Keratinocyte (primary cell): ENCODE measurements around the gene PPFIA1. TPM values are rescaled to one million over a fixed set of nuclear protein-coding genes. Genes with fewer than 3 reads are reported as not detected.

Experiments used
- DNase-seq: peaks from one replicate; pipeline ENCODE4 v3.0.0-alpha.2; 2011; ENCODE audit warnings: low read depth, missing footprints, low spot score
- FAIRE-seq: peaks from 2 replicates; lab custom pipeline; 2011; peaks lifted over from hg19 to GRCh38; lab: Jason Lieb, UNC
- H2AFZ ChIP-seq: 2 replicates; pipeline ENCODE4 v1.6.0; 2012; ENCODE audit warnings: low read length, control low read depth, inconsistent platforms; ENCODE audit not compliant: control insufficient read depth
- H3K27ac ChIP-seq: 2 replicates; pipeline ENCODE4 v1.5.1; 2011; ENCODE audit warnings: low read length; ENCODE audit not compliant: control insufficient read depth, insufficient read depth
- H3K27me3 ChIP-seq: 3 replicates; pipeline ENCODE4 v1.6.0; 2011; ENCODE audit warnings: low read length; ENCODE audit not compliant: control insufficient read depth, insufficient read depth; ENCODE audit errors: extremely low read depth
- H3K36me3 ChIP-seq, 2 experiments: 2 replicates in 1 of 2; 3 replicates in 1 of 2; pipeline ENCODE4 v1.5.1; 2011; ENCODE audit warnings: low read length in 2 of 2, mild to moderate bottlenecking in 1 of 2; ENCODE audit not compliant: control insufficient read depth in 2 of 2, insufficient read depth in 2 of 2; ENCODE audit errors: extremely low read depth in 1 of 2
- H3K4me1 ChIP-seq: 3 replicates; pipeline ENCODE4 v1.5.1; 2011; ENCODE audit warnings: low read length; ENCODE audit not compliant: control insufficient read depth, insufficient read depth; ENCODE audit errors: extremely low read depth
- H3K4me2 ChIP-seq: 3 replicates; pipeline ENCODE4 v1.6.0; 2011; ENCODE audit warnings: low read depth, low read length; ENCODE audit not compliant: control insufficient read depth, insufficient read depth; ENCODE audit errors: extremely low read depth
- H3K4me3 ChIP-seq, 3 experiments: fragments of 200-600 bp in 1 of 3; sonication (generic) in 1 of 3; 2 replicates in 2 of 3; 3 replicates in 1 of 3; pipeline ENCODE4 v1.5.1; 2011 to 2016; ENCODE audit warnings: low read length in 3 of 3, mild to moderate bottlenecking in 3 of 3, control low read depth in 2 of 3, inconsistent platforms in 1 of 3, low read depth in 1 of 3, mixed read lengths in 1 of 3, mixed run types in 1 of 3, moderate library complexity in 1 of 3; ENCODE audit not compliant: control insufficient read depth in 2 of 3, insufficient read depth in 2 of 3; ENCODE audit errors: extremely low read depth in 1 of 3
- H3K79me2 ChIP-seq: 2 replicates; pipeline ENCODE4 v1.6.0; 2012; ENCODE audit warnings: low read length; ENCODE audit not compliant: control insufficient read depth, insufficient read depth
- H3K9ac ChIP-seq: 3 replicates; pipeline ENCODE4 v1.6.0; 2011; ENCODE audit warnings: low read length; ENCODE audit not compliant: control insufficient read depth, insufficient read depth; ENCODE audit errors: extremely low read depth
- H3K9me1 ChIP-seq: 3 replicates; pipeline ENCODE4 v1.6.0; 2011; ENCODE audit warnings: low read length; ENCODE audit not compliant: control insufficient read depth, insufficient read depth; ENCODE audit errors: extremely low read depth
- H3K9me3 ChIP-seq: 2 replicates; pipeline ENCODE4 v1.5.1; 2012; ENCODE audit warnings: low read depth, low read length; ENCODE audit not compliant: control insufficient read depth
- H4K20me1 ChIP-seq: 3 replicates; pipeline ENCODE4 v1.6.0; 2011; ENCODE audit warnings: low read length; ENCODE audit not compliant: control insufficient read depth, insufficient read depth; ENCODE audit errors: extremely low read depth
- CTCF ChIP-seq, 3 experiments: IDR thresholded peaks in 1 of 3; conservative IDR thresholded peaks in 1 of 3; optimal IDR thresholded peaks in 1 of 3; 2 replicates in 2 of 3; 3 replicates in 1 of 3; pipeline versions ENCODE3 to v1.5.1; 2011; ENCODE audit warnings: low read length in 3 of 3, mild to moderate bottlenecking in 3 of 3, moderate library complexity in 2 of 3, control low read depth in 1 of 3, inconsistent platforms in 1 of 3; ENCODE audit not compliant: insufficient read depth in 2 of 3; ENCODE audit errors: extremely low read depth in 1 of 3
- EZH2 ChIP-seq: IDR thresholded peaks from one replicate; pipeline ENCODE4 v1.6.1; 2012; ENCODE audit warnings: inconsistent platforms, mild to moderate bottlenecking, low read length, moderate library complexity
- dilution Hi-C: fragments of 300-500 bp; cut with MboI; formaldehyde crosslinking; loops from one replicate; pipeline ENCODE4 v1.7.0; 2020; ENCODE audit warnings: low sequenced_read_pairs; ENCODE audit not compliant: extremely low pct_ligation_motif_present
- polyA plus RNA-seq, 5 experiments: library from polyadenylated mRNA; depleted of rRNA in 3 of 5; stranded (reverse) in 3 of 5; stranded (forward) in 1 of 5; unstranded in 1 of 5; fragments of >200 nt; gene quantifications; 1 replicate in 1 of 5; 2 replicates in 3 of 5; 3 replicates in 1 of 5; pipeline versions ENCODE4 v1.2.1 to v1.2.3, GENCODE V29; 2011 to 2012; ENCODE audit warnings: missing spikeins in 2 of 5, low read depth in 1 of 5, low replicate concordance in 1 of 5

PPFIA1 gene
- polyA plus RNA-seq, 1 donor (not counting 4 experiments of a cell fraction or from before 2014, with no cell fraction given), result 27.6 TPM

GRCh38 chr11:70397983-70398833 is 127.7 kb downstream of the PPFIA1 start, which contains the start of gene CTTN:
TSS of gene CTTN (plus strand) at chr11:70398529. CDS start at chr11:70407298, 8,769 bp downstream.
- Histone ChIP-seq H2AFZ (peak within 1 kb of the TSS; percentile 84), H3K9ac (peak within 1 kb of the TSS; percentile 97), H3K9me3 (no peaks in the 10 kb centered on the region), H4K20me1 (peaks cover 26% of the 10 kb centered on the region), H3K79me2 (peaks cover 74% of the 10 kb centered on the region), H3K36me3 (peaks cover 6 to 10% of the 10 kb centered on the region in 2 experiments), H3K4me3 (peak within 1 kb of the TSS; percentile 60 to 97 (median 95)), H3K4me2 (peak within 1 kb of the TSS; percentile 99), H3K27ac (peak within 1 kb of the TSS; percentile 98), H3K4me1 (peaks cover 25% of the 10 kb centered on the region), H3K27me3 (no peaks in the 10 kb centered on the region), H3K9me1 (peaks cover 16% of the 10 kb centered on the region)
- TF ChIP-seq EZH2 (no peak), CTCF (optimal IDR thresholded peaks at IDR 0.05 in 1 of 3, IDR thresholded peaks at IDR 0.05 in 1 of 3, conservative IDR thresholded peaks at IDR 0.05 in 1 of 3; ENCODE audit: extremely low read depth in 1 of 3, insufficient read depth in 2 of 3, low read length in 3 of 3) (no peak)
- DNase-seq (peak; percentile 54), FAIRE-seq (no peak)
- dilution Hi-C loops, result no loop called here

DNA sequence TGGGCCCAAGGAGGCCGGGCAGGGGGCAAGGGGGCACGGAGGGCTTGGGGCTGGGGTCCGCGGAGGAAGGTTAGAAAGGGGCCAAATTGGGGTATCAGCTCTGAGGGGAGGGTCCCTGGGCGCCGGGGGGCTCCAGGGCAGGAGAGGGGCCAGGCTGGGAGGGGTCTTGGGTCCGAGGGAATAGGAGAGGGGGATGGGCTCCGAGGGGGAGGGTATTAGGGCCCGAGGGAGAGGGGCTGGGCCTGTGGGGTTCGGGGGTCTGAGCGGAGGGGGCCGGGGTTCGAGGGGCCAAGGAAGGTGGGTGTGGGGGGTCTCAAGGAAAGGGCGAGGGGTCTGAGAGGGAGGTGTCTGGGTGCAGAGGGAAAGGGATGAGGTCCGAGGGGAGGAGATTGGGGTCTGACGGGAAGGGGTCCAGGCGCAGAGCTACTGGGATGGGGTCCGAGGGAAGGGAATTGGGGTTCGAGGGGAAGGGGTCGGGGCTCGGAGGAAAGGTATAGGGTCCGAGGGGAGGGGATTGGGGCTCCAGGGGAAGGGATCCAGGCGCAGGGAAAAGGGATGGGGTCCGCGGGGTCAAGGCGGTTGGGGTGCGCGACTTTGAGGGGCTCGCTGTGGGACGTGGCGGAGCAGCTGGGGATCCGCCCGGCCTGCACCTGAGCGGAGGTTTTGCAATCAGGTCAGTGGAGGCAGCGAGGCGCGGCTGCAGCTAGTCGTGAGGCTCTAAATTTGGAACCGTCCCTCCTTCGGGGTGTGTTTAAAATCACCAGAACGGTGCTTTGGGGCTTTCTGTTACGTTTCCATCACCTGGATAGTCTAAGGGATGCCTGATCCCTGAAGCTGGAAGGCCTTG is 128.6 kb downstream of the PPFIA1 start:
- peak; percentile 49 for FAIRE-seq
- H3K4me2 ChIP-seq, result peak overlapping the region; percentile 94
- no peak for DNase-seq
- H2AFZ ChIP-seq, result peak overlapping the region; percentile 66
- H3K9ac ChIP-seq, result peak overlapping the region; percentile 97
- H3K27me3 ChIP-seq, result no peaks in the 10 kb centered on the region
- peaks cover 82% of the 10 kb centered on the region for H3K79me2 ChIP-seq
- H3K9me3 ChIP-seq, result no peaks in the 10 kb centered on the region
- H3K4me3 ChIP-seq, result peak overlapping the region; percentile 60 to 97 (median 95)
- H3K9me1 ChIP-seq, result peaks cover 16% of the 10 kb centered on the region
- H3K36me3 ChIP-seq, result peaks cover 6 to 10% of the 10 kb centered on the region in 2 experiments
- TF ChIP-seq EZH2 (no peak), CTCF (optimal IDR thresholded peaks at IDR 0.05 in 1 of 3, IDR thresholded peaks at IDR 0.05 in 1 of 3, conservative IDR thresholded peaks at IDR 0.05 in 1 of 3; ENCODE audit: extremely low read depth in 1 of 3, insufficient read depth in 2 of 3, low read length in 3 of 3) (no peak)
- peaks cover 31% of the 10 kb centered on the region for H4K20me1 ChIP-seq
- H3K27ac ChIP-seq, result peak overlapping the region; percentile 98
- peaks cover 25% of the 10 kb centered on the region for H3K4me1 ChIP-seq
- dilution Hi-C loops, result no loop called here
